Endothelial cell of umbilical vein (primary cell): Measurements from ENCODE around the gene PRXL2B. TPM values are rescaled to one million over a fixed set of nuclear protein-coding genes. Genes with fewer than 3 reads are reported as not detected.

Experiments used
- BruUV-seq: library from RNA; stranded (reverse); fragments of 400-500 nt; replicated peaks from 2 replicates; lab custom pipeline; 2021; lab: Mats Ljungman, UMichigan
- CTCF ChIA-PET: fragments of 300-600, 350-600 bp; sonication (Branson Sonifier 250); formaldehyde crosslinking; loops from one replicate; lab custom pipeline; 2021; ENCODE audit warnings: antibody characterized with exemption, inconsistent platforms; lab: Charles Lee
- POLR2A ChIA-PET: fragments of 300-600, 350-600 bp; sonication (Branson Sonifier 250); formaldehyde crosslinking; loops from one replicate; lab custom pipeline; 2021; ENCODE audit warnings: antibody characterized with exemption, inconsistent platforms; lab: Charles Lee
- DNase-seq: peaks from one replicate; pipeline ENCODE4 v3.0.0-alpha.2; 2011; ENCODE audit warnings: low read depth, low spot score
- FAIRE-seq: peaks from 2 replicates; lab custom pipeline; 2011; peaks lifted over from hg19 to GRCh38; lab: Jason Lieb, UNC
- H2AFZ ChIP-seq: 2 replicates; pipeline ENCODE4 v1.6.0; 2012; ENCODE audit warnings: low read depth, low read length, control low read depth, inconsistent platforms
- H3K27ac ChIP-seq: 2 replicates; pipeline ENCODE4 v1.5.1; 2011; ENCODE audit warnings: low read depth, mild to moderate bottlenecking, control low read depth, low read length, moderate library complexity; ENCODE audit not compliant: insufficient read depth
- H3K27me3 ChIP-seq, 2 experiments: 2 replicates each; pipeline versions ENCODE4 v1.6.0 to v1.6.1; 2011; ENCODE audit warnings: low read length in 2 of 2, mixed read lengths in 1 of 2; ENCODE audit not compliant: control insufficient read depth in 2 of 2, insufficient read depth in 2 of 2
- H3K36me3 ChIP-seq, 2 experiments: 2 replicates in 1 of 2; 3 replicates in 1 of 2; pipeline ENCODE4 v1.5.1; 2011; ENCODE audit warnings: low read length in 2 of 2, mild to moderate bottlenecking in 1 of 2, moderate library complexity in 1 of 2; ENCODE audit not compliant: control insufficient read depth in 2 of 2, insufficient read depth in 2 of 2; ENCODE audit errors: extremely low read depth in 1 of 2
- H3K4me1 ChIP-seq: 3 replicates; pipeline ENCODE4 v1.5.1; 2011; ENCODE audit warnings: mild to moderate bottlenecking, low read length; ENCODE audit not compliant: control insufficient read depth, insufficient read depth; ENCODE audit errors: extremely low read depth
- H3K4me2 ChIP-seq: 2 replicates; pipeline ENCODE4 v1.6.1; 2011; ENCODE audit warnings: low read length, control low read depth, mixed read lengths; ENCODE audit not compliant: insufficient read depth
- H3K4me3 ChIP-seq, 3 experiments: fragments of 200-600 bp in 1 of 3; sonication (generic), shearing (Covaris generic) in 1 of 3; replicated peaks in 1 of 3; 2 replicates each; pipeline ENCODE4 v1.5.1; 2011 to 2016; ENCODE audit warnings: control low read depth in 3 of 3, low read length in 3 of 3, mild to moderate bottlenecking in 2 of 3, inconsistent platforms in 1 of 3, low read depth in 1 of 3, moderate library complexity in 1 of 3; ENCODE audit not compliant: insufficient read depth in 1 of 3
- H3K79me2 ChIP-seq: 2 replicates; pipeline ENCODE4 v1.6.0; 2012; ENCODE audit warnings: low read length, inconsistent platforms; ENCODE audit not compliant: control insufficient read depth, insufficient read depth
- H3K9ac ChIP-seq: replicated peaks from 2 replicates; pipeline ENCODE3; 2011; ENCODE audit warnings: low read length, control low read depth; ENCODE audit not compliant: insufficient read depth; ENCODE audit errors: extremely low read depth
- H3K9me1 ChIP-seq: replicated peaks from 3 replicates; pipeline ENCODE4 v1.6.0; 2011; ENCODE audit warnings: mild to moderate bottlenecking, low read length; ENCODE audit not compliant: control insufficient read depth, insufficient read depth; ENCODE audit errors: extremely low read depth
- H3K9me3 ChIP-seq: replicated peaks from 2 replicates; pipeline ENCODE4 v1.5.1; 2012; ENCODE audit warnings: low read length, inconsistent platforms; ENCODE audit not compliant: control insufficient read depth, insufficient read depth
- H4K20me1 ChIP-seq: replicated peaks from 2 replicates; pipeline ENCODE3; 2011; ENCODE audit warnings: mild to moderate bottlenecking, low read length; ENCODE audit not compliant: control insufficient read depth, insufficient read depth; ENCODE audit errors: extremely low read depth
- CTCF ChIP-seq, 2 donors: IDR thresholded peaks; 1 replicate in 1 of 2; 2 replicates in 1 of 2; pipeline ENCODE4 v1.5.1; 2011; ENCODE audit warnings: low read length in 2 of 2, mild to moderate bottlenecking in 2 of 2, moderate library complexity in 2 of 2, control low read depth in 1 of 2, inconsistent platforms in 1 of 2, low read depth in 1 of 2; ENCODE audit not compliant: insufficient read depth in 1 of 2; ENCODE audit errors: extremely low read depth in 1 of 2
- EZH2 ChIP-seq: IDR thresholded peaks from 2 replicates; pipeline ENCODE4 v1.6.1; 2012; ENCODE audit warnings: borderline replicate concordance, low read depth, mild to moderate bottlenecking, moderate library complexity, low read length, inconsistent platforms; ENCODE audit not compliant: severe bottlenecking
- FOS ChIP-seq: IDR thresholded peaks from 2 replicates; pipeline ENCODE4 v1.6.1; 2011; ENCODE audit warnings: mild to moderate bottlenecking, low read length, moderate library complexity, borderline replicate concordance; ENCODE audit not compliant: insufficient read depth
- GATA2 ChIP-seq: IDR thresholded peaks from 2 replicates; pipeline ENCODE4 v1.7.0; 2011; ENCODE audit warnings: low read depth, mild to moderate bottlenecking, moderate library complexity, mixed read lengths, low read length; ENCODE audit not compliant: insufficient read length, insufficient read depth
- JUN ChIP-seq: IDR thresholded peaks from 2 replicates; pipeline ENCODE4 v1.6.1; 2011; ENCODE audit warnings: borderline replicate concordance, low read depth; ENCODE audit not compliant: insufficient read length, insufficient read depth
- MYC ChIP-seq: IDR thresholded peaks from one replicate; pipeline ENCODE4 v1.6.1; 2011; ENCODE audit warnings: mild to moderate bottlenecking, low read depth, low read length
- POLR2A ChIP-seq: IDR thresholded peaks from 2 replicates; pipeline ENCODE4 v1.6.1; 2012; ENCODE audit warnings: low read depth, mild to moderate bottlenecking, control low read depth, low read length
- POLR2AphosphoS5 ChIP-seq: IDR thresholded peaks from 2 replicates; pipeline ENCODE4 v1.6.1; 2012; ENCODE audit warnings: low read depth, mild to moderate bottlenecking, control low read depth, low read length, moderate library complexity; ENCODE audit not compliant: insufficient read depth
- dilution Hi-C: fragments of 300-500 bp; cut with MboI; formaldehyde crosslinking; loops from one replicate; pipeline ENCODE4 v1.15.0; 2019; ENCODE audit warnings: low sequenced_read_pairs; ENCODE audit not compliant: extremely low pct_ligation_motif_present
- intact Hi-C: fragments of 100-400 bp; cut with micrococcal nuclease; formaldehyde crosslinking; loops from one replicate; pipeline ENCODE4 v1.10.0; 2022
- polyA plus RNA-seq, 4 experiments: library from polyadenylated mRNA; depleted of rRNA in 3 of 4; stranded (reverse) in 3 of 4; unstranded in 1 of 4; fragments of >200 nt; gene quantifications; 2 replicates each; pipeline versions ENCODE4 v1.2.1 to v1.2.3, GENCODE V29; 2011 to 2012; ENCODE audit warnings: missing spikeins in 1 of 4
- total RNA-seq: library from RNA; stranded (reverse); gene quantifications from 2 replicates; pipeline ENCODE4 v1.2.3, GENCODE V29; 2021
- TF ChIP-seq, protein P1 (sequence below): IDR thresholded peaks from 2 replicates; pipeline ENCODE4 v1.6.1; 2011; ENCODE audit not compliant: insufficient read depth, insufficient read length

PRXL2B gene
- total and polyA plus RNA-seq, 2 donors (not counting 3 experiments of a cell fraction or from before 2014, with no cell fraction given), result 29.6 to 55.8 TPM

- H3K27ac ChIP-seq, result no peak overlapping the region
- ChIA-PET POLR2A (no interaction called here), CTCF (no interaction called here)
- H3K9me3 ChIP-seq, result no peaks in the 10 kb centered on the region
- H3K79me2 ChIP-seq, result no peaks in the 10 kb centered on the region
- H4K20me1 ChIP-seq, result no peaks in the 10 kb centered on the region
- H3K27me3 ChIP-seq, result no peaks in the 10 kb centered on the region
- BruUV-seq, result no TSS peak
- dilution Hi-C loops (no loop called here), intact Hi-C loops (no loop called here)
- no peaks in the 10 kb centered on the region for H3K9me1 ChIP-seq
- no peaks in the 10 kb centered on the region for H3K36me3 ChIP-seq
- no peak overlapping the region for H3K4me2 ChIP-seq
- H3K4me3 ChIP-seq, result no peak overlapping the region
- no peak for TF ChIP-seq JUN
- no peak for TF ChIP-seq EZH2
- TF ChIP-seq FOS, result no peak
- no peak for TF ChIP-seq GATA2
- TF ChIP-seq POLR2AphosphoS5, result no peak
- TF ChIP-seq POLR2A, result no peak
- no peak overlapping the region for H3K9ac ChIP-seq
- H2AFZ ChIP-seq, result no peak overlapping the region
- H3K4me1 ChIP-seq, result no peaks in the 10 kb centered on the region
- FAIRE-seq, result no peak
- no peak for DNase-seq
Measured at GRCh38 chr1:2602311-2602835, 15.8 kb downstream of the PRXL2B start.

DNA sequence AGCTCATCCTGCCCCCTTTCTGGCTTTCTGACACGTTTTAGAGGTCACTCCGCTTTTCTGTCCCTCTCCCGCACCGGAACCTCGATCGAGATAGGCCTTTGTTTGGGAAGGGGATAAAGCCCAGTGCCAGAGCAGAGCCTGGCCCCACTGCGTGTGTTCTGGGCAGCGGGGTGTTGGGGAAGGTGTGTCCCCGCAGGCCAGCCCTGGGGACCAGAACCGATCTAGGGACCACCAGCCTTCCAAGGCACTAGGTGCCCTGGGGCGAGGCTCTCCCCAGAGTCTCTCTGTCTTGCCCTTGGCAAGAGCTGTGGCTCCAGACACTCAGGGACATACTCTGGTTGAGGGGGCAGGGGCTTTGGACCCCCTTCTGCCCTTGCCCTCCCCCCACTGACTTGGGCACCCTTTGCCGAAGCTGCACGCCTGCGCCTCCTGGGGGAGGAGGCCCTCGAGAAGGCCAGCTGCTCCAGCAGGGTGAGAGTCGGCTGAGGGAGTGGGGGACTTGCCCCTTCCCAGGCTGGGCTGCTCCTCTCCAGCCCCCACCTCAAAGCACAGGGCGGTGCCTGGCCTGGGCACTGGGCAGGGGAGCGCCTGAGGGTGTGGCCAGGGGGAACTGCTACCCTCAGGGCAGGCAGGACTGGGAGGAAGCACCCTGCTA lies 16.4 kb downstream of the PRXL2B start:
- no peaks in the 10 kb centered on the region for H3K9me1 ChIP-seq
- no peak overlapping the region for H3K4me3 ChIP-seq
- dilution Hi-C loops, result no loop called here
- no peaks in the 10 kb centered on the region for H3K79me2 ChIP-seq
- H3K4me1 ChIP-seq, result no peaks in the 10 kb centered on the region
- H3K4me2 ChIP-seq, result no peak overlapping the region
- FAIRE-seq (no peak), DNase-seq (no peak)
- ChIA-PET POLR2A (no interaction called here), CTCF (no interaction called here)
- H3K36me3 ChIP-seq, result no peaks in the 10 kb centered on the region
- no peaks in the 10 kb centered on the region for H3K9me3 ChIP-seq
- no peak for TF ChIP-seq POLR2AphosphoS5
- TF ChIP-seq FOS, result no peak
- TF ChIP-seq EZH2, result no peak
- TF ChIP-seq JUN, result no peak
- TF ChIP-seq MYC, result no peak
- no peak for TF ChIP-seq GATA2
- no peak for TF ChIP-seq CTCF (IDR thresholded peaks at IDR 0.05; ENCODE audit: extremely low read depth in 1 of 2, insufficient read depth in 1 of 2, low read depth in 1 of 2, low read length in 2 of 2)
- no peak for TF ChIP-seq POLR2A
- TF ChIP-seq, protein P1, sequence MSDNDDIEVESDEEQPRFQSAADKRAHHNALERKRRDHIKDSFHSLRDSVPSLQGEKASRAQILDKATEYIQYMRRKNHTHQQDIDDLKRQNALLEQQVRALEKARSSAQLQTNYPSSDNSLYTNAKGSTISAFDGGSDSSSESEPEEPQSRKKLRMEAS, result no peak
- H3K27me3 ChIP-seq, result no peaks in the 10 kb centered on the region
- H4K20me1 ChIP-seq, result no peaks in the 10 kb centered on the region
- no peak overlapping the region for H2AFZ ChIP-seq
- H3K27ac ChIP-seq, result no peak overlapping the region
- BruUV-seq, result no TSS peak
- intact Hi-C loops, result no loop called here
- H3K9ac ChIP-seq, result no peak overlapping the region
